Panc1 (cell line): Measurements from ENCODE around the gene ZBTB20. TPM values are rescaled to one million over a fixed set of nuclear protein-coding genes. Genes with fewer than 3 reads are reported as not detected.

Experiments
- ATAC-seq: fragments of 200-7000 bp; cut with Tn5 transposase; 2 replicates; pipeline ENCODE4 v1.9.1; 2020; ENCODE audit warnings: mild to moderate bottlenecking, moderate library complexity
- BruUV-seq: library from RNA; stranded (reverse); fragments of 400-500 nt; replicated peaks from 2 replicates; lab custom pipeline; 2021; lab: Mats Ljungman, UMichigan
- CTCF ChIA-PET: fragments of 300-600 bp; sonication (Branson Sonifier 250); formaldehyde crosslinking; loops from one replicate; lab custom pipeline; 2022; ENCODE audit warnings: antibody characterized with exemption; lab: Charles Lee
- POLR2A ChIA-PET: fragments of 300-600 bp; sonication (Branson Sonifier 250); formaldehyde crosslinking; loops from one replicate; lab custom pipeline; 2022; ENCODE audit warnings: antibody characterized with exemption; lab: Charles Lee
- DNase-seq: peaks from one replicate; pipeline ENCODE4 v3.0.0-alpha.2; 2010; ENCODE audit warnings: low read depth, low spot score
- H3K27ac ChIP-seq: 2 replicates; pipeline ENCODE4 v1.5.1; 2011; ENCODE audit warnings: mild to moderate bottlenecking, low read length, inconsistent platforms
- H3K27me3 ChIP-seq: fragments of 200-500 bp; sonication (Bioruptor generic); 2 replicates; pipeline ENCODE4 v1.6.0; 2014; ENCODE audit warnings: low read length, inconsistent platforms; ENCODE audit not compliant: control insufficient read depth, insufficient read depth
- H3K36me3 ChIP-seq: fragments of 200-500 bp; sonication (Bioruptor generic); 2 replicates; pipeline ENCODE4 v1.5.1; 2014; ENCODE audit warnings: inconsistent platforms, mild to moderate bottlenecking, low read length, moderate library complexity; ENCODE audit not compliant: control insufficient read depth, insufficient read depth
- H3K4me1 ChIP-seq: 2 replicates; pipeline ENCODE4 v1.5.1; 2011; ENCODE audit warnings: inconsistent platforms, mild to moderate bottlenecking, low read length, moderate library complexity; ENCODE audit not compliant: control insufficient read depth, insufficient read depth
- H3K4me3 ChIP-seq, 2 experiments: 2 replicates each; pipeline ENCODE4 v1.5.1; 2011 to 2012; ENCODE audit warnings: low read depth in 2 of 2, low read length in 2 of 2, mild to moderate bottlenecking in 2 of 2, inconsistent platforms in 1 of 2, moderate library complexity in 1 of 2
- H3K9me3 ChIP-seq: fragments of 200-500 bp; sonication (Bioruptor generic); 2 replicates; pipeline ENCODE4 v1.5.1; 2014; ENCODE audit warnings: low read depth, mild to moderate bottlenecking, inconsistent platforms, low read length, moderate library complexity; ENCODE audit not compliant: control insufficient read depth, insufficient read depth
- CTCF ChIP-seq: fragments of 450-650 bp; IDR thresholded peaks from 2 replicates; pipeline ENCODE4 v1.5.1; 2017; ENCODE audit warnings: mild to moderate bottlenecking
- POLR2AphosphoS5 ChIP-seq: IDR thresholded peaks from 2 replicates; pipeline ENCODE4 v1.6.1; 2012; ENCODE audit warnings: mild to moderate bottlenecking, low read depth, low read length, moderate library complexity
- REST ChIP-seq, 2 experiments: IDR thresholded peaks; 2 replicates each; pipeline ENCODE4 v1.6.1; 2011 to 2012; ENCODE audit warnings: low read depth in 2 of 2, control low read depth in 1 of 2, low read length in 1 of 2, mild to moderate bottlenecking in 1 of 2, moderate library complexity in 1 of 2; ENCODE audit not compliant: insufficient read depth in 1 of 2
- SIN3A ChIP-seq: IDR thresholded peaks from 2 replicates; pipeline ENCODE4 v1.6.1; 2012; ENCODE audit warnings: low read depth, mild to moderate bottlenecking, low read length, moderate library complexity, borderline replicate concordance; ENCODE audit not compliant: insufficient read depth
- TCF7L2 ChIP-seq: IDR thresholded peaks from 2 replicates; pipeline ENCODE4 v1.6.1; 2011; ENCODE audit warnings: mild to moderate bottlenecking, low read depth, low read length, inconsistent platforms
- in situ Hi-C: cut with HindIII; loops from 2 replicates; pipeline ENCODE4 v1.10.0; 2016; ENCODE audit warnings: low sequenced_read_pairs, low pct_unique_long_range_greater_than_20kb
- intact Hi-C: fragments of 100-400 bp; cut with micrococcal nuclease; formaldehyde crosslinking; loops from one replicate; pipeline ENCODE4 v1.10.0; 2022; ENCODE audit not compliant: unreplicated experiment
- total RNA-seq: library from RNA; stranded (reverse); gene quantifications from one replicate; pipeline ENCODE4 v1.2.1, GENCODE V29; 2021; ENCODE audit not compliant: unreplicated experiment

ZBTB20 gene
- total RNA-seq, 1 experiment from 2014 or later: 4.1 TPM

GRCh38 chr3:114336122-114336697 is 810.9 kb downstream of the ZBTB20 start:
- H3K27me3 ChIP-seq: no peaks in the 10 kb centered on the region
- H3K4me1 ChIP-seq: no peaks in the 10 kb centered on the region
- TF ChIP-seq REST (IDR thresholded peaks at IDR 0.05; ENCODE audit: insufficient read depth in 1 of 2, low read depth in 2 of 2, low read length in 1 of 2) (no peak), CTCF (peak; percentile 66; the same call in 1 of the 2 replicates)
- in situ Hi-C loops: no loop called here
- no TSS peak for BruUV-seq
- H3K9me3 ChIP-seq: no peaks in the 10 kb centered on the region
- DNase-seq: no peak
- intact Hi-C loops: no loop called here
- H3K36me3 ChIP-seq: no peaks in the 10 kb centered on the region
- CTCF ChIA-PET: no interaction called here
- POLR2A ChIA-PET: no interaction called here
- H3K4me3 ChIP-seq: no peak overlapping the region
- no peak overlapping the region for H3K27ac ChIP-seq
- no peak for ATAC-seq

- H3K4me1 ChIP-seq: no peaks in the 10 kb centered on the region
- ATAC-seq: no peak
- intact Hi-C loops (no loop called here), in situ Hi-C loops (no loop called here)
- no peak for DNase-seq
- H3K9me3 ChIP-seq: no peaks in the 10 kb centered on the region
- CTCF ChIA-PET: no interaction called here
- POLR2A ChIA-PET: no interaction called here
- H3K4me3 ChIP-seq: no peak overlapping the region
- BruUV-seq: no TSS peak
- TF ChIP-seq SIN3A: no peak
- TF ChIP-seq CTCF: no peak
- no peak for TF ChIP-seq POLR2AphosphoS5
- TF ChIP-seq TCF7L2: no peak
- TF ChIP-seq REST (IDR thresholded peaks at IDR 0.05; ENCODE audit: insufficient read depth in 1 of 2, low read depth in 2 of 2, low read length in 1 of 2): no peak
- no peak overlapping the region for H3K27ac ChIP-seq
- H3K36me3 ChIP-seq: no peaks in the 10 kb centered on the region
- no peaks in the 10 kb centered on the region for H3K27me3 ChIP-seq
Observed at GRCh38 chr3:114333923-114334240, 813.2 kb downstream of the ZBTB20 start.
